Uterus (tissue), 2 donors: ENCODE results near the gene AVPI1.
A peak's percentile ranks its signal among the peaks of the same experiment; 100 is the strongest.

Experiments
- CTCF ChIP-seq, 4 experiments: fragments of 200-600 bp in 2 of 4; fragments of 450-650 bp in 2 of 4; sonication (generic) in 2 of 4; IDR thresholded peaks; one replicate each; pipeline ENCODE4 v1.5.1; 2016 to 2019; ENCODE audit warnings: antibody characterized with exemption in 4 of 4, mild to moderate bottlenecking in 2 of 4, moderate library complexity in 1 of 4
- POLR2A ChIP-seq, 2 donors: fragments of 450-650 bp; IDR thresholded peaks; one replicate each; pipeline ENCODE4 v1.6.1; 2016; ENCODE audit warnings: antibody characterized with exemption in 2 of 2, mild to moderate bottlenecking in 1 of 2, moderate library complexity in 1 of 2

- TF ChIP-seq CTCF (IDR thresholded peaks at IDR 0.05) = peak; percentile 70 to 78 (median 75)
- TF ChIP-seq POLR2A (IDR thresholded peaks at IDR 0.05) = no peak
These were observed 22.2 kb upstream of the AVPI1 start for GRCh38 chr10:97708976-97709946.
